ENCODE results near the gene UBA6. TPM values are rescaled to one million over a fixed set of nuclear protein-coding genes. Genes with fewer than 3 reads are reported as not detected.
A peak's percentile ranks its signal among the peaks of the same experiment; 100 is the strongest.

UBA6 gene
- total RNA-seq (2011; cell fraction: chromatin; rRNA removed; ENCODE audit: low replicate concordance) = 163 and 411 TPM in 2 replicates
- 67.7 and 84.2 TPM in 2 replicates for total RNA-seq (2011; cell fraction: nucleolus; rRNA removed)
- 91.1 and 113 TPM in 2 replicates for total RNA-seq (2011; cell fraction: nucleoplasm; rRNA removed)
- total RNA-seq (2014; rRNA removed) (51.5 and 102 TPM in 2 replicates), total RNA-seq (2014; rRNA removed; fragmentation: Illumina TruSeq; extraction: Trizol) (135 and 170 TPM in 2 replicates), total RNA-seq (2015; rRNA removed; fragmentation: Illumina TruSeq; extraction: Trizol) (94.6 and 96.0 TPM in 2 replicates), total RNA-seq (2021) (130 and 132 TPM in 2 replicates), polyA plus RNA-seq (2011; rRNA removed) (109 and 139 TPM in 2 replicates), polyA plus RNA-seq (2014; fragmentation: Illumina TruSeq; extraction: Trizol) (73.2 and 86.6 TPM in 2 replicates), polyA plus RNA-seq (2014; fragmentation: Nextera tagmentation; extraction: Ambion mirVana) (10 to 100 TPM; 22.9 to 30.1 TPM), polyA plus RNA-seq (2014; rRNA removed) (39.8 and 42.8 TPM in 2 replicates), polyA minus RNA-seq (2011; rRNA and poly(A)+ RNA removed) (750 and 759 TPM in 2 replicates), Bru-seq, nascent RNA (percentile 95 among the genes with signal in this experiment), BruChase-seq, experiment 1, labeled RNA remaining after a 2-hour chase (percentile 96 among the genes with signal in this experiment), BruChase-seq, experiment 2, labeled RNA remaining after a 6-hour chase (percentile 97 among the genes with signal in this experiment)
- polyA plus RNA-seq (2011; cell fraction: cytosol; rRNA removed) = 24.6 and 47.1 TPM in 2 replicates
- polyA plus RNA-seq (2011; cell fraction: nucleus; rRNA removed) = 96.1 and 134 TPM in 2 replicates
- 34.3 and 69.1 TPM in 2 replicates for polyA plus RNA-seq (2012)
- 145 and 199 TPM in 2 replicates for polyA minus RNA-seq (2011; cell fraction: cytosol; rRNA and poly(A)+ RNA removed)
- 123 and 152 TPM in 2 replicates for polyA minus RNA-seq (2011; cell fraction: nucleus; rRNA and poly(A)+ RNA removed)
- long read RNA-seq, experiment 1, full-length matches to known transcripts = 163 of 269 reads
- long read RNA-seq, experiment 1, partial matches to known transcripts = 35 of 269 reads
- long read RNA-seq, experiment 1, other reads (novel, unspliced or antisense) = 71 of 269 reads
- long read RNA-seq, experiment 2, partial matches to known transcripts = 0 of 26 reads
- long read RNA-seq, experiment 2, other reads (novel, unspliced or antisense) = 26 of 26 reads
- long read RNA-seq, experiment 3, full-length matches to known transcripts = 7 of 27 reads
- long read RNA-seq, experiment 3, partial matches to known transcripts = 4 of 27 reads
- long read RNA-seq, experiment 3, other reads (novel, unspliced or antisense) = 16 of 27 reads

DNA sequence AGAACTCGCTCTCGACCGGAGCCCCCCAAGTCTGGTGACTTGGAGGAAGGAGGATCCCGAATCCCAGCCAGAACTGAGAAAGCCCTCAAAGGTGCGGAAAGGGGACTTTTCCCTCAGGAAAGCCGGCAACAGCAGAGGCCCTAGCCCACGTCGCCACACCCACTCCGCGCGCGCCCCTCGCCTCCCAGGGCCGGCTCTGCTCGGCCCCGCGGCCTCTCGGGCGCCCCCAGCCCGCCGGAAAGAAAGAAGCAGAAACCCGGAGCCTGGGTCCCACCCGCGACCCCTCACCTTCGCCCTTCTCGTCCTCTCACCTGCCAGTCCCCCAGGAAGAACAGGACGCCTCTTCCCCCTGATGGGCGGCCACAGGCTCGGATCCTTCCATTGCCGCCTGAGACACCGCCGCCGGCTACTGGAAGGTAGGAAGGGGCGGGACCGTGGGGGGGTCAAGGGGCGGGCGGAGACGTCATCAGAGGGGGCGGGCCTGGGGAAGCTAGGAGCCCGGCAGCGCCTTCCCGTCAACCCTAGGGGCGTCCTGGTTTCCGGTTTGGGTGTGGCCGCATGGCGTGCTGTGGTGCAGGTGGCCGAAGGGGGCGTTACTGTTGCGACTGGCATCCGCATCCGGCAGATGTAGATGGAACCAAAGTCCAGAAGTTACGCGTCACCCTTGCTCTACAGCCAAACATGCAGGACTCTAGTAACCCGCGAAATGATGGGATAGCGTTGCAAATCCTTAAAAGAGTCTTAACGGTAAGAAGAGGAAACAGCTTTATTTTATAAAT is at the start of gene UBA6:
Gene UBA6, minus strand, starts transcription at position 418 of the 779 bp plus-strand sequence. Its CDS starts 36 bp downstream, at position 382.
- intact Hi-C loops (cut with micrococcal nuclease) (loop anchor here (1.0 to 2.0 kb wide), 2 partner anchors 20 to 156 kb away; partner anchors contain the start of gene CENPC), in situ Hi-C loops (cut with MboI) (no loop called here)
- H3K4me1 ChIP-seq (replicated peaks in 1 of 2; ENCODE audit: control insufficient read depth in 2 of 2, insufficient read depth in 2 of 2, low read length in 2 of 2) = peaks cover 3 to 12% of the 10 kb centered on the region in 2 experiments; a peak in 2 of 5 replicates
- DNase-seq (ENCODE audit: extremely low read depth in 1 of 4, low spot score in 3 of 4) (peak; percentile 95 to 99 (median 96)), ATAC-seq (peak; percentile 90), FAIRE-seq (peak; percentile 77)
- H3K9ac ChIP-seq (ENCODE audit: insufficient read depth in 1 of 2, low read depth in 2 of 2, low read length in 2 of 2) = peak within 1 kb of the TSS; percentile 88 to 92
- H3K79me2 ChIP-seq (ENCODE audit: control insufficient read depth, insufficient read depth, low read length) = peaks cover 97% of the 10 kb centered on the region
- POLR2A ChIA-PET = interaction anchor here (1.0 to 3.1 kb wide), 9 partner anchors 10 to 156 kb away, joined by 3 to 15 read pairs (median 5); partner anchors contain the start of gene CENPC
- H3K27me3 ChIP-seq (ENCODE audit: control insufficient read depth in 2 of 2, insufficient read depth in 2 of 2, low read length in 2 of 2) = no peaks in the 10 kb centered on the region
- peak within 1 kb of the TSS; percentile 92 for H2AFZ ChIP-seq (ENCODE audit: low read depth, low read length)
- no peaks in the 10 kb centered on the region for H4K20me1 ChIP-seq (replicated peaks; ENCODE audit: control insufficient read depth, insufficient read depth, low read length)
- no TSS peak for BruUV-seq (replicated peaks)
- peaks cover 39% of the 10 kb centered on the region for H3K36me3 ChIP-seq (ENCODE audit: control insufficient read depth, insufficient read depth, low read length)
- peak within 1 kb of the TSS; percentile 85 for H3K4me2 ChIP-seq (ENCODE audit: insufficient read depth, low read length)
- under 1% methylated on average over 27 of the region's 57 CpGs for WGBS (ENCODE audit: insufficient coverage, low coverage, missing lambda C conversion rate)
- H3K4me3 ChIP-seq = peak within 1 kb of the TSS; percentile 82
- H3K27ac ChIP-seq (ENCODE audit: extremely low read depth, low read depth, low read length) = peak within 1 kb of the TSS; percentile 89
- peaks cover 10% of the 10 kb centered on the region for H3K9me3 ChIP-seq (replicated peaks; ENCODE audit: control insufficient read depth, insufficient read depth, low read depth, low read length)
- no peaks in the 10 kb centered on the region for H3K9me1 ChIP-seq (ENCODE audit: control insufficient read depth, insufficient read depth, low read length)
- CTCF ChIA-PET (ENCODE audit: low intra/inter-chr PET ratio) = no interaction called here
- TF ChIP-seq, protein P1, sequence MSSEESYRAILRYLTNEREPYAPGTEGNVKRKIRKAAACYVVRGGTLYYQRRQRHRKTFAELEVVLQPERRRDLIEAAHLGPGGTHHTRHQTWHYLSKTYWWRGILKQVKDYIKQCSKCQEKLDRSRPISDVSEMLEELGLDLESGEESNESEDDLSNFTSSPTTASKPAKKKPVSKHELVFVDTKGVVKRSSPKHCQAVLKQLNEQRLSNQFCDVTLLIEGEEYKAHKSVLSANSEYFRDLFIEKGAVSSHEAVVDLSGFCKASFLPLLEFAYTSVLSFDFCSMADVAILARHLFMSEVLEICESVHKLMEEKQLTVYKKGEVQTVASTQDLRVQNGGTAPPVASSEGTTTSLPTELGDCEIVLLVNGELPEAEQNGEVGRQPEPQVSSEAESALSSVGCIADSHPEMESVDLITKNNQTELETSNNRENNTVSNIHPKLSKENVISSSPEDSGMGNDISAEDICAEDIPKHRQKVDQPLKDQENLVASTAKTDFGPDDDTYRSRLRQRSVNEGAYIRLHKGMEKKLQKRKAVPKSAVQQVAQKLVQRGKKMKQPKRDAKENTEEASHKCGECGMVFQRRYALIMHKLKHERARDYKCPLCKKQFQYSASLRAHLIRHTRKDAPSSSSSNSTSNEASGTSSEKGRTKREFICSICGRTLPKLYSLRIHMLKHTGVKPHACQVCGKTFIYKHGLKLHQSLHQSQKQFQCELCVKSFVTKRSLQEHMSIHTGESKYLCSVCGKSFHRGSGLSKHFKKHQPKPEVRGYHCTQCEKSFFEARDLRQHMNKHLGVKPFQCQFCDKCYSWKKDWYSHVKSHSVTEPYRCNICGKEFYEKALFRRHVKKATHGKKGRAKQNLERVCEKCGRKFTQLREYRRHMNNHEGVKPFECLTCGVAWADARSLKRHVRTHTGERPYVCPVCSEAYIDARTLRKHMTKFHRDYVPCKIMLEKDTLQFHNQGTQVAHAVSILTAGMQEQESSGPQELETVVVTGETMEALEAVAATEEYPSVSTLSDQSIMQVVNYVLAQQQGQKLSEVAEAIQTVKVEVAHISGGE (CRISPR knock-in tag; IDR thresholded peaks at IDR 0.05) = peak in 1 of 3 experiments; percentile 89; a peak in 2 of 6 replicates
- peak; percentile 14 for TF ChIP-seq PCBP1 (IDR thresholded peaks at IDR 0.05; ENCODE audit: low read depth, low read length, poor library complexity, severe bottlenecking)
- TF ChIP-seq HEY1 (CRISPR knock-in tag; IDR thresholded peaks at IDR 0.05; ENCODE audit: borderline replicate concordance) = no peak
- TF ChIP-seq FOXK2 (conservative IDR thresholded peaks at IDR 0.05 in 1 of 2, IDR thresholded peaks at IDR 0.05 in 1 of 2; ENCODE audit: low read depth in 2 of 2) = peak; percentile 65 to 76
- 0 out of 2 replicates have a peak, but pooled peaks have one; percentile 30 for TF ChIP-seq KLF16 (IDR thresholded peaks at IDR 0.05)
- no peak for TF ChIP-seq PTBP1 (IDR thresholded peaks at IDR 0.05; ENCODE audit: low read depth, low read length)
- TF ChIP-seq, protein P2, sequence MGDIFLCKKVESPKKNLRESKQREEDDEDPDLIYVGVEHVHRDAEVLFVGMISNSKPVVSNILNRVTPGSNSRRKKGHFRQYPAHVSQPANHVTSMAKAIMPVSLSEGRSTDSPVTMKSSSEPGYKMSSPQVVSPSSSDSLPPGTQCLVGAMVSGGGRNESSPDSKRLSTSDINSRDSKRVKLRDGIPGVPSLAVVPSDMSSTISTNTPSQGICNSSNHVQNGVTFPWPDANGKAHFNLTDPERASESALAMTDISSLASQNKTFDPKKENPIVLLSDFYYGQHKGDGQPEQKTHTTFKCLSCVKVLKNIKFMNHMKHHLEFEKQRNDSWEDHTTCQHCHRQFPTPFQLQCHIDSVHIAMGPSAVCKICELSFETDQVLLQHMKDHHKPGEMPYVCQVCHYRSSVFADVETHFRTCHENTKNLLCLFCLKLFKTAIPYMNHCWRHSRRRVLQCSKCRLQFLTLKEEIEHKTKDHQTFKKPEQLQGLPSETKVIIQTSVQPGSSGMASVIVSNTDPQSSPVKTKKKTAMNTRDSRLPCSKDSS (IDR thresholded peaks at IDR 0.05; ENCODE audit: low read depth, partially characterized antibody) = no peak
- TF ChIP-seq MAFK (IDR thresholded peaks at IDR 0.05; ENCODE audit: low read length) = no peak
- TF ChIP-seq MYNN (IDR thresholded peaks at IDR 0.05) = no peak
- no peak for TF ChIP-seq MYNN (CRISPR knock-in tag; IDR thresholded peaks at IDR 0.05)
- no peak for TF ChIP-seq ZNF12 (CRISPR knock-in tag; IDR thresholded peaks at IDR 0.05)

Measured in K562 (cell line).